HUES6 (cell line): ENCODE measurements around the gene TMEM269.

Experiments
- H3K27ac ChIP-seq: 2 replicates; pipeline ENCODE4 v1.7.0; 2013; ENCODE audit warnings: low read depth, mild to moderate bottlenecking, low read length, inconsistent platforms
- H3K27me3 ChIP-seq: 2 replicates; pipeline ENCODE4 v1.6.1; 2013; ENCODE audit warnings: low read length; ENCODE audit not compliant: control insufficient read depth, insufficient read depth
- H3K36me3 ChIP-seq: 2 replicates; pipeline ENCODE4 v1.6.1; 2013; ENCODE audit warnings: low read length; ENCODE audit not compliant: control insufficient read depth, insufficient read depth
- H3K4me1 ChIP-seq: 2 replicates; pipeline ENCODE4 v1.6.1; 2013; ENCODE audit warnings: low read length; ENCODE audit not compliant: control insufficient read depth, insufficient read depth
- H3K4me3 ChIP-seq: 2 replicates; pipeline ENCODE4 v1.5.1; 2013; ENCODE audit warnings: low read depth, low read length
- H3K9ac ChIP-seq: one replicate; pipeline ENCODE4 v1.6.1; 2013; ENCODE audit warnings: mild to moderate bottlenecking, low read length
- H3K9me3 ChIP-seq: 2 replicates; pipeline ENCODE4 v1.6.1; 2013; ENCODE audit warnings: low read depth, low read length; ENCODE audit not compliant: control insufficient read depth, insufficient read depth

TMEM269 gene

GRCh38 chr1:42824481-42825035, 39.8 kb downstream of the TMEM269 start:
- Histone ChIP-seq H3K27me3 (no peaks in the 10 kb centered on the region), H3K4me3 (no peak overlapping the region), H3K9me3 (no peaks in the 10 kb centered on the region), H3K4me1 (peaks cover 22% of the 10 kb centered on the region), H3K9ac (no peak overlapping the region), H3K27ac (no peak overlapping the region), H3K36me3 (no peaks in the 10 kb centered on the region)

GRCh38 chr1:42825036-42825851, 40.5 kb downstream of the TMEM269 start:
- Histone ChIP-seq H3K9ac (no peak overlapping the region), H3K9me3 (no peaks in the 10 kb centered on the region), H3K4me1 (peaks cover 22% of the 10 kb centered on the region), H3K4me3 (no peak overlapping the region), H3K27me3 (no peaks in the 10 kb centered on the region), H3K27ac (no peak overlapping the region), H3K36me3 (no peaks in the 10 kb centered on the region)

- H3K36me3 ChIP-seq: no peaks in the 10 kb centered on the region
- no peaks in the 10 kb centered on the region for H3K9me3 ChIP-seq
- no peak overlapping the region for H3K4me3 ChIP-seq
- H3K27ac ChIP-seq: no peak overlapping the region
- peaks cover 6% of the 10 kb centered on the region; the same call in 1 of the 2 replicates for H3K4me1 ChIP-seq
- no peak overlapping the region for H3K9ac ChIP-seq
- no peaks in the 10 kb centered on the region for H3K27me3 ChIP-seq
Observed at GRCh38 chr1:42830631-42831030, 45.8 kb downstream of the TMEM269 start.

- Histone ChIP-seq H3K4me1 (peaks cover 6% of the 10 kb centered on the region; the same call in 1 of the 2 replicates), H3K27ac (no peak overlapping the region), H3K9me3 (no peaks in the 10 kb centered on the region), H3K27me3 (no peaks in the 10 kb centered on the region), H3K9ac (no peak overlapping the region), H3K4me3 (no peak overlapping the region), H3K36me3 (no peaks in the 10 kb centered on the region)
Observed at GRCh38 chr1:42831273-42831672, 46.5 kb downstream of the TMEM269 start.

GRCh38 chr1:42832641-42833240, 48.0 kb downstream of the TMEM269 start:
- H3K27me3 ChIP-seq: no peaks in the 10 kb centered on the region
- no peak overlapping the region for H3K4me3 ChIP-seq
- no peaks in the 10 kb centered on the region for H3K9me3 ChIP-seq
- peaks cover 6% of the 10 kb centered on the region; the same call in 1 of the 2 replicates for H3K4me1 ChIP-seq
- H3K27ac ChIP-seq: no peak overlapping the region
- no peak overlapping the region for H3K9ac ChIP-seq
- H3K36me3 ChIP-seq: no peaks in the 10 kb centered on the region

GRCh38 chr1:42833981-42834380, 49.2 kb downstream of the TMEM269 start:
- Histone ChIP-seq H3K27me3 (no peaks in the 10 kb centered on the region), H3K9me3 (no peaks in the 10 kb centered on the region), H3K36me3 (no peaks in the 10 kb centered on the region), H3K27ac (no peak overlapping the region), H3K9ac (no peak overlapping the region), H3K4me1 (peaks cover 6% of the 10 kb centered on the region; the same call in 1 of the 2 replicates), H3K4me3 (no peak overlapping the region)

- Histone ChIP-seq H3K36me3 (no peaks in the 10 kb centered on the region), H3K27ac (no peak overlapping the region), H3K9me3 (no peaks in the 10 kb centered on the region), H3K9ac (no peak overlapping the region), H3K4me1 (peaks cover 6% of the 10 kb centered on the region; the same call in 1 of the 2 replicates), H3K27me3 (no peaks in the 10 kb centered on the region), H3K4me3 (no peak overlapping the region)
Observed at GRCh38 chr1:42834803-42835202, 50.0 kb downstream of the TMEM269 start.

- Histone ChIP-seq H3K36me3 (no peaks in the 10 kb centered on the region), H3K4me3 (no peak overlapping the region), H3K9ac (no peak overlapping the region), H3K27ac (no peak overlapping the region), H3K27me3 (no peaks in the 10 kb centered on the region), H3K9me3 (no peaks in the 10 kb centered on the region), H3K4me1 (peaks cover 6% of the 10 kb centered on the region; the same call in 1 of the 2 replicates)
Observed at GRCh38 chr1:42835422-42835821, 50.6 kb downstream of the TMEM269 start.

- H3K27ac ChIP-seq: no peak overlapping the region
- no peaks in the 10 kb centered on the region for H3K27me3 ChIP-seq
- no peaks in the 10 kb centered on the region; the same call in 1 of the 2 replicates for H3K4me1 ChIP-seq
- H3K4me3 ChIP-seq: no peak overlapping the region
- H3K9me3 ChIP-seq: no peaks in the 10 kb centered on the region
- H3K9ac ChIP-seq: no peak overlapping the region
- H3K36me3 ChIP-seq: peaks cover 4% of the 10 kb centered on the region; the same call in 1 of the 2 replicates
Observed at GRCh38 chr1:42837709-42838108, 52.9 kb downstream of the TMEM269 start.

- Histone ChIP-seq H3K9ac (no peak overlapping the region), H3K36me3 (peaks cover 11% of the 10 kb centered on the region; the same call in 1 of the 2 replicates), H3K4me1 (no peaks in the 10 kb centered on the region; the same call in 1 of the 2 replicates), H3K4me3 (no peak overlapping the region), H3K9me3 (no peaks in the 10 kb centered on the region), H3K27me3 (no peaks in the 10 kb centered on the region), H3K27ac (no peak overlapping the region)
Observed at GRCh38 chr1:42838482-42839190, 53.8 kb downstream of the TMEM269 start.
